M059J (cell line): ENCODE results near the gene CD163. TPM values are rescaled to one million over a fixed set of nuclear protein-coding genes. Genes with fewer than 3 reads are reported as not detected.
"Not testable (repeated sequence)": the region's sequence is repeated elsewhere in the genome, so short reads cannot be mapped to it uniquely, and the experiment has no call there.

Experiments
- DNase-seq: peaks from one replicate; pipeline ENCODE4 v3.0.0-alpha.2; 2012; ENCODE audit warnings: low read depth
- total RNA-seq: library from RNA; depleted of rRNA; stranded (reverse); fragments of >200 nt; shearing (Covaris generic); gene quantifications from 2 replicates; pipeline ENCODE4 v1.2.3, GENCODE V29; 2014; rRNA removed

Gene CD163
- total RNA-seq = not detected in 2 replicates

DNA sequence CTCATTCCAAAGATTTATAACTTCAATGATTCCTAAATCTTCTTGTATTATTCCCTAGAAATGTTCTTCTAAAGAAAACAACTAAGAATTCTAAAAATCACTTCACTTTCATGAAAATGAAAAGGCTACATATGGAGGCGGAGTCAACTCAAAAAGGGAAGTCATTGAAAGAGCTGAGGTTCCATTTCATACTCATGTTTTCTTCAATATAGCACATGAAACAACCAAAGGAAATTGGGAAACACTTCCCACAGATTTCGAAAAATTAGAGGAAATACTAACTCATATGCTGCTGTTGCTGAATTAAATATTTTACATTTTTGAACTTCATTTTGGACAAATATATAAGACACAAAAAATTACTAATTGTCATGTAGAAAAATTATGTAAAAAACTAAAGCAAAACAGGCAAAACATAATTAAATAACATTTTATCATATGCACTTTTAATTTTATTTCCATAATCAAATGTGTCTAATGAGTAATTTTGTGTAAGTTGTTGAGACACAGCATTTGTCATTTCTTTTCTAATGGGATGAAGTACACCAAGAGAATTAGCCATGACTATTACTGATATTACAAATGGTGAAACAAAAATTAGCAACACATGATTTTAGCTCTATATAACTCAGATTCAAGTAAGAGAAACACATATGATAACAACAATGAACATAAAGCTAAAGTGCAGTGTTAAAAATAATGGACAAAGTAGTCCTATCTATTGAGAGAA is at the start of gene CD163:
TSS of gene CD163 (minus strand) at position 92 of the 730 bp plus-strand sequence. CDS start at position 5, 87 bp downstream.
- no peak for DNase-seq

DNA sequence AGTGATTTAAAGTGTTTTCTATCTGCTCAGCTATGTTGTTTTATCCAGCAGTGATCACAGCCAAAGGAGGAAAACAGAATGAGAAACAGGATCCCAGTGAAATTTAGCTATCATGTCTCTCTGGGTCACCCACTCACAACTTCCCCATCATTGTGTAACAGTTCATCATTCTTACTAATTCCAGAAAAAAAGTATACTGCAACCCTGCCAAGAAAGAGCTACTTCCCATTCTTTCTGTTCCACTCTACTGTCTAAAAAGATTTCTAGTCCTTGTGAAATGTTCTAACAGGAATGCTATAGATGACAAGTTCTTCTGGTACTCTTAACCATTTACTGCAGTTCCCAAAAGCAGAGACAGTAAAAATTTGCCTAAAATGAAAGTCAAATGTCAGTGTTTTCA is 39.2 kb upstream of the CD163 start:
- DNase-seq = no peak

DNA sequence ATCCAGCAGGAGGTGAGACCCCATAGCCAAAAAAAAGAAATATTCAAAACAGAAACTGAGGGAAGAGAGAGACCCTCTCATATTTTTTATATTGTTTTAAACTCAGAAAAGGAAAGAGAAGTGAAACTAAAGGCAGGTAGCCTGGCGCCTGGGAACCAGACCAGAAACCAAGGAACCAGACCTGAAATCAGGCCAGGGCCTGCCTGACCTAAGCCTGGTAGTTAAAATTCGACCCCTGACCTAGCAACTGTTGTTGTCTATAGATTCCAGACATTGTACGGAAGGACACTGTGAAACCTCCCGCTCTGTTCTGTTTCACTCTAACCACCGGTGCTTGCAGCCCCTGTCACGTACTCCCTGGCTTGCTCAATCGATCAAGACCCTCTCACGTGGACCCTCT is 38.5 kb upstream of the CD163 start:
- no peak for DNase-seq

- no peak for DNase-seq
These were observed 10.8 kb upstream of the CD163 start for GRCh38 chr12:7514416-7514815.

- peak; percentile 89 for DNase-seq
These were observed 9.0 kb upstream of the CD163 start for GRCh38 chr12:7512553-7512952.

GRCh38 chr12:7509793-7510470 is 6.4 kb upstream of the CD163 start:
- DNase-seq = not testable (repeated sequence)

- DNase-seq = no peak
These were observed 965 bp downstream of the CD163 start for GRCh38 chr12:7502612-7503011.

DNA sequence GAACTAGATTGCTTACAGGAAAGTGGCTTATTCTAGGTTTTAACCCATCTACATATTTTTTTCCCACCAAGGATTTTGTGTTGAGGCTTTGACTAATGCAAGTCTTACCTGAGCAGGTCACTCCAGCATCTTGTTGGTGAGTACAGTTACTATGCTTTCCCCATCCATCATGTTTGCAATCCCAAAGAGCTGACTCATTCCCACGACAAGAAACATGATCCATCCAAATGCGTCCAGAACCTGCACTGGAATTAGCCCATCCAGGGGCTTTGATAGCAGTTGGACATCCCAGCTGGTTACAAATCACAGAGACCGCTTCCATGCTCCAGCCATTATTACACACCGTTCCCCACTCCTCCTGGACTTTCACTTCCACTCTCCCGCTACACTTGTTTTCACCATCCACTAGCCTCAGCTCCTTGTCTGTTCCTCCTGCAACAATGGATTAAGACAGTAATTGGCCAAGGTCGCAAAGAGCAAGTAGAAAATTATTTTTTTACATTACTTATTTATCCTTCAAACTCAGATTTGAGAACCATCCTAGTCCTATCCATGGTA is 2.5 kb downstream of the CD163 start:
- DNase-seq = peak; percentile 63

GRCh38 chr12:7499636-7500035 is 3.9 kb downstream of the CD163 start:
- DNase-seq = no peak

DNA sequence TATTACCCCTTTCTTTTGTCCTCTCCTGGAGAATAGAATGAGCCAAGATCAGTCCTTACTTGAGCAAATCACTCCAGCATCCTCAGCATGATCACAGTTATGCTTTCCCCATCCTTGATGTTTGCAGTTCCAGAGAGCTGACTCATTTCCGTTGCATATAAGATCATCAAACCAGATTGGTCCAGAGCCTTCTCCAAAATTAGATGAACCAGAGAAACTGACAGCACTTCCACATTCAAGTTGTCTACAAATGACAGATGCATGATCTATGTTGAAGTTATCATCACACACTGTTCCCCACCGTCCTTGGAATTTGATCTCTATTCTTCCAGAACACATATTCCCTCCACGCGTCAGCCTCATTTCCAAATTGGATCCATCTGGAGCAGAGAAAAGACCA is 4.8 kb downstream of the CD163 start:
- DNase-seq = peak; percentile 77

- peak; percentile 27 for DNase-seq
These were observed 5.9 kb downstream of the CD163 start for GRCh38 chr12:7497661-7498060.

DNA sequence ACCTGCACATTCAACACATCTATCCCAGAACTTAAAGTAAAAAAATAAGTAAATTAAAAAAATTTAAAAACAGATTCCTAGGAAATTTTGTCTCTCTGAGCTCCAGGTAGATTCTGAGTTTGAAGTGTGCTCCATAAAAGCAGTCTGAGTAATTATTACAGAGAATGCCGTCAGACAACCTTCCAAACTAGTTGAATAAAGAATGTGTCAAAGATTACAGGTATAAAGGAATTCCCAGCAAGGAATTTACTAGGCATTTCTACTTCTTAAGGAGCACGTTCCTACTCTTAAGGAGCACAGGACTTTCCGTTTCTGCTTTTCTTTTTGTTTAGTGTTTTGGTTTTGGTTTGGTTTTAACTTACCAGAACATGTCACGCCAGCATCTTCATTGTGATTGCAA is 7.1 kb downstream of the CD163 start:
- no peak for DNase-seq

DNA sequence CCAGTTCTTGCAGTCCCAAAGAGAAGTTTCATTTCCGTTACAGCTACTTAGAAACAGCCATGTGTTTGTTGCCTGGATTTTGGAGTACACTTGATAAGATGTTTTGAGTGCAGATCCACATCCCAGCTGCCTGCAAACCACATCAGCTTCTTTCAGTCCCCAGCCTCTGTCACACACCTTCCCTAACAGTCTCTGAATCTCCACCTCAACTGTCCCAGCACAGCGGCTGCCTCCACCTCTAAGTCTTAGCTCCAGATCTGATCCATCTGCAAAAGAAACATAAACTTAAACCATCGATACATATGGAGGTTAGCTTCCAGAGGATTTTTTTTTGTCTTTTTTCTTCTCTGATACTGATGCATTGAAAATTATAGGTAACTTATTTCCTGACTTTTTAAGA is 8.4 kb downstream of the CD163 start:
- no peak for DNase-seq

DNA sequence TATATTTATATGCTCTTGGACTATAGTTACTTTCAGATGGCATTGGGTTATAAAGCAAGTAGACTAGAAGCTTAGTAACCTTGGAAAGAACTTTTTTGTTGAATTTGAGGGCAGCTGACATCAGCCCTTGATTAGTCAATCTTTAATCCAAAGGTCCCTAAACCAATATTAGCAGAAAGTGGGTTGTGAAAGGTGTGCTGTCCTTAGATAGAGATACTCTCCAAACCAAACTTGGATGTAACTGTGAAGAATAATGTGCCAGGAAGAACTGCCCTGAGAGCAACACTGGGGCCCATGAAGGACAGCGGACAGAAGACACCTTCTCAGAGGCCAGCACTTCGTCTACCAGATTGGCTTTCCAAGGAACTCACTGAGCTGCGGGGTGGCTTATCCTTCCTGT is 10.6 kb downstream of the CD163 start:
- DNase-seq = no peak

DNA sequence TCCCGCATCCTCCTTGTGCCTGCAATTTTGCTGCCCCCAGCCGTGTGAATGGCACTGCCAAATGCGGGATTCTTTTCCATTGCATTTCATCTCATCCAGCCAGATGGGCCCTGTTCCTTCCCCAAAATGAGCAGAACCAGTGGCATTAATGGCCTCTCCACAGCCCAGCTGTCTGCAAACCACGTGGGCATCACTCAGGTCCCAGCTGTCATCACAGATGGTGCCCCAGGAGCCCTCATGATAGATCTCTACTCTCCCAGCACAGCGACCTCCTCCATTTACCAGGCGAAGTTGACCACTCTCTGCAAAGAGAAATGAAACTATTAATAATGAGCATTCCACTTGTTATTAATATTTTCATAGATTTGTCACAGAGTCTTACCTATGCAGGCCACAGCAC is 17.1 kb downstream of the CD163 start:
- no peak for DNase-seq

- DNase-seq = no peak
These were observed 18.5 kb downstream of the CD163 start for GRCh38 chr12:7485095-7485494.

GRCh38 chr12:7483343-7483742 is 20.2 kb downstream of the CD163 start:
- peak; percentile 55 for DNase-seq

DNA sequence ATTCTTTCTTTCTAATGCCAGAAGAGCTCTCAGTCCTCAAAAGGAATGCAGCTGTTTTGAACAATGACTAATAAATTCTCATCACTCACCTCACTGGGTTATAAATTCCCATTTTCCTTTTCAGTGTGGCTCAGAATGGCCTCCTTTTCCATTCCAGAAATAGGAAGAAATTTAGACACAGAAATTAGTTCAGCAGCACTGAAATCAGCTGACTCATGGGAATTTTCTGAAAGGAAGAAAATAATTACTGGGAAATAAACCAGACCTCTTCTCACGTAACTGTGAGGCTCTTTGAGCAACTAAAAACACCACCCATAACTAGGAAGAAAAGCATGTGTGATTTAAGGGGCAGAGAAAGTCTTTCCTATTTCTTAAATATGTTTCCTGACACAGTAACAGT is 23.8 kb downstream of the CD163 start:
- no peak for DNase-seq

GRCh38 chr12:7472060-7472459 is 31.5 kb downstream of the CD163 start:
- no peak for DNase-seq

DNA sequence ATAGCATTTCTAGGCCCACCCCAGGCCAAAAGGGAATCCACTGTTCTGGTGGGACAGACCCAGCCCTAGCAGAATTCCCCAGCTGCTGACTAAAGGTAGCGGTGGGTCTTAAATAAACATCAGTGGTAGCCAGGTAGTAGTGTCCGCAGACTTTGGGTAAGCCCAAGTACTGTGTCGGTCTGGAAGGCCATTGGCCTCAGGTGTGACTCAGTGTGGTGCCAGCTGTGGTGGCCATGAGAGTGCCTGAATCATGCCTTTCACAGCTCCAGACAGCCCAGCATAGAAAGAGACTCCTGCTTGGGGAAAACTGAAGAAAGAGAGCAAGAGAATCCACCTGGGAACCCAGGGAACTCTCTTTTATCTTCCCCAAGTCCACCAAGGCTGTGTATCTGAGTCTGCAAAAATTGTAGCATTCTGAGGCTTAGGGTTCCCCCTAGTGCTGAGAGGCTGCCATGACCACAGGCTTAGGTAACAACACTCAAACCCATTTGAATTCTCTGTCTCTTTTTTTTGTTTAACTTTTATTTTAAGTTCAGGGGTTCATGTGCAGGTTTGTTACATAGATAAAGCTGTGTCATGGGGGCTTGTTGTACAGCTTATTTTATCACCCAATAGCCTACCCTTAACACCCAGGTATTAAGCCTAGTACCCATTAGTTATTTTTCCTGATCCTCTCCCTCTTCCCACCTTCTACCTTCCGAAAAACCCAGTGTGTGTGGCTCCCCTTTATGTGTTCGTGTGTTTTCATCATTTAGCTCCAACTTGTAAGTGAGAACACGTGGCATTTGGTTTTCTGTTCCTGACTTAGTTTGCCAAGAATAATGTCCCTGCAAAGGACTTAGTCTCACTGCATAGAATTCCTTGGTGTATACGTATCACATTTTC is 43.0 kb downstream of the CD163 start:
- peak; percentile 56 for DNase-seq

- DNase-seq = no peak
These were observed 43.6 kb downstream of the CD163 start for GRCh38 chr12:7459973-7460372.

DNA sequence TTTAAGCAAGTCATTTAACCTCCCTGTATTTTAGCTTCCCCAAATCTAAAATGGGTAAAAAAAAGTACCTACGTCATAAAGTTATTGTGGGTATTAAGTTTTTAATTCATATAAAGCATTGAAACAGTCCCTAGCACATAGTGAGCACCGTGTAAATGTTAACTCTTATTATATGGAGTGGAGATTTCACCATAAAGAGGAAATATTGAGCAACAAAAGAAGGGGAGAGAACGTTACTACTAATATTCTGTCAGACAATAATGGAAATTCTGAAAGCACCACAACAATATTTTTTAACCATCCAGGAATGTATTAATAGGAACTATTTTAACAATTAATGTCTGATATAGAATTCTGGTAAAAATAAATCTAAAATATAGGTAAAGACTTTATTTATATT is 51.8 kb downstream of the CD163 start:
- DNase-seq = no peak
